K562 (cell line): ENCODE data around the gene MCCD1. TPM values are rescaled to one million over a fixed set of nuclear protein-coding genes. Genes with fewer than 3 reads are reported as not detected.

ENCODE experiments used
- ATAC-seq: fragments of 200-7000 bp; cut with Tn5 transposase; 3 replicates; pipeline ENCODE4 v1.9.1; 2020; ENCODE audit warnings: moderate library complexity
- BruUV-seq: library from RNA; stranded (reverse); fragments of 400-500 nt; replicated peaks from 2 replicates; lab custom pipeline; 2021; lab: Mats Ljungman, UMichigan
- CTCF ChIA-PET: fragments of 300-600 bp; formaldehyde crosslinking; extraction: SDS; loops from one replicate; lab custom pipeline; 2021; ENCODE audit warnings: low intra/inter-chr PET ratio; lab: Yijun Ruan, JAX
- POLR2A ChIA-PET: fragments of 300-600, 350-650 bp; sonication (Branson Sonifier 250); formaldehyde crosslinking; extraction: SDS; loops from one replicate; lab custom pipeline; 2021; ENCODE audit warnings: antibody characterized with exemption, inconsistent platforms; lab: Yijun Ruan, JAX
- DNase-seq, 4 experiments: peaks; one replicate each; pipeline versions ENCODE4 v3.0.0 to v3.0.0-alpha.2; 2011 to 2018; ENCODE audit warnings: low spot score in 3 of 4, mixed read lengths in 3 of 4; ENCODE audit errors: extremely low read depth in 1 of 4
- FAIRE-seq: peaks from 2 replicates; lab custom pipeline; 2011; peaks lifted over from hg19 to GRCh38; lab: Jason Lieb, UNC
- H2AFZ ChIP-seq: 2 replicates; pipeline ENCODE4 v1.6.0; 2011; ENCODE audit warnings: low read depth, low read length, control low read depth, inconsistent platforms
- H3K27ac ChIP-seq: fragments of 200-600 bp; 3 replicates; pipeline ENCODE4 v1.8.0; 2011; ENCODE audit warnings: low read depth, mild to moderate bottlenecking, control low read depth, inconsistent platforms, low read length, moderate library complexity, mixed read lengths; ENCODE audit errors: extremely low read depth
- H3K27me3 ChIP-seq, 2 experiments: fragments of 300-600 bp in 1 of 2; 2 replicates in 1 of 2; 3 replicates in 1 of 2; pipeline versions ENCODE4 v1.6.0 to v1.8.0; 2011; ENCODE audit warnings: inconsistent platforms in 2 of 2, low read length in 2 of 2, mild to moderate bottlenecking in 1 of 2, mixed read lengths in 1 of 2, moderate library complexity in 1 of 2; ENCODE audit not compliant: control insufficient read depth in 2 of 2, insufficient read depth in 2 of 2
- H3K36me3 ChIP-seq: fragments of 300-600 bp; 3 replicates; pipeline ENCODE4 v1.8.0; 2011; ENCODE audit warnings: mild to moderate bottlenecking, low read length, inconsistent platforms; ENCODE audit not compliant: control insufficient read depth, insufficient read depth
- H3K4me1 ChIP-seq, 2 experiments: fragments of 200-600 bp in 1 of 2; replicated peaks in 1 of 2; 2 replicates in 1 of 2; 3 replicates in 1 of 2; pipeline versions ENCODE4 v1.5.1 to v1.8.0; 2011; ENCODE audit warnings: inconsistent platforms in 2 of 2, low read length in 2 of 2, mild to moderate bottlenecking in 1 of 2, mixed read lengths in 1 of 2, moderate library complexity in 1 of 2; ENCODE audit not compliant: control insufficient read depth in 2 of 2, insufficient read depth in 2 of 2
- H3K4me2 ChIP-seq: 2 replicates; pipeline ENCODE4 v1.6.1; 2011; ENCODE audit warnings: low read length, control low read depth, inconsistent platforms, mixed read lengths; ENCODE audit not compliant: insufficient read depth
- H3K4me3 ChIP-seq: fragments of 200-600 bp; sonication (generic), shearing (Covaris generic); 2 replicates; pipeline ENCODE4 v1.5.1; 2016; ENCODE audit warnings: control low read depth, inconsistent platforms
- H3K79me2 ChIP-seq: fragments of 200-600 bp; 3 replicates; pipeline ENCODE4 v1.8.0; 2011; ENCODE audit warnings: low read length, inconsistent platforms; ENCODE audit not compliant: control insufficient read depth, insufficient read depth
- H3K9ac ChIP-seq, 2 experiments: 2 replicates each; pipeline versions ENCODE4 v1.6.0 to v1.6.1; 2011; ENCODE audit warnings: low read depth in 2 of 2, low read length in 2 of 2, control low read depth in 1 of 2, inconsistent platforms in 1 of 2, mild to moderate bottlenecking in 1 of 2, mixed read lengths in 1 of 2; ENCODE audit not compliant: insufficient read depth in 1 of 2
- H3K9me1 ChIP-seq: one replicate; pipeline ENCODE4 v1.6.0; 2011; ENCODE audit warnings: inconsistent platforms, mild to moderate bottlenecking, low read length, moderate library complexity; ENCODE audit not compliant: control insufficient read depth, insufficient read depth
- H3K9me3 ChIP-seq: replicated peaks from 2 replicates; pipeline ENCODE4 v1.5.1; 2011; ENCODE audit warnings: low read depth, low read length, inconsistent platforms; ENCODE audit not compliant: control insufficient read depth, insufficient read depth
- H4K20me1 ChIP-seq: replicated peaks from 2 replicates; pipeline ENCODE4 v1.6.1; 2011; ENCODE audit warnings: low read length, inconsistent platforms, mixed read lengths; ENCODE audit not compliant: control insufficient read depth, insufficient read depth
- COPS2 ChIP-seq: fragments of 450-650 bp; conservative IDR thresholded peaks from 2 replicates; pipeline ENCODE4 v1.6.1; 2016; ENCODE audit warnings: mild to moderate bottlenecking, moderate library complexity
- DIDO1 ChIP-seq: fragments of 450-650 bp; IDR thresholded peaks from 2 replicates; pipeline ENCODE4 v1.6.1; 2016; ENCODE audit warnings: low read depth, missing biosample characterization, missing genetic modification characterization
- IFI16 ChIP-seq: fragments of 250-450 bp; sonication (Bioruptor Pico); IDR thresholded peaks from 2 replicates; pipeline ENCODE4 v2.1.2; 2022; ENCODE audit warnings: mild to moderate bottlenecking, inconsistent platforms
- KHSRP ChIP-seq: fragments of 450-650 bp; IDR thresholded peaks from 2 replicates; pipeline ENCODE4 v1.6.1; 2017
- MED1 ChIP-seq: sonication (generic); formaldehyde crosslinking; IDR thresholded peaks from 2 replicates; pipeline ENCODE4 v1.8.1; 2023; ENCODE audit warnings: missing genetic modification reagents, borderline replicate concordance
- NR2C2 ChIP-seq, 2 experiments: fragments of 200-800 bp in 1 of 2; sonication (Bioruptor generic) in 1 of 2; sonication (generic) in 1 of 2; formaldehyde crosslinking in 1 of 2; IDR thresholded peaks; 2 replicates each; pipeline versions ENCODE4 v1.6.1 to v1.8.0; 2016 to 2022; ENCODE audit warnings: mild to moderate bottlenecking in 1 of 2, missing compliant biosample characterization in 1 of 2, missing genetic modification characterization in 1 of 2, missing genetic modification reagents in 1 of 2
- TARDBP ChIP-seq: fragments of 450-650 bp; IDR thresholded peaks from 2 replicates; pipeline ENCODE4 v1.6.1; 2016
- TCF7L2 ChIP-seq: fragments of 150-350 bp; IDR thresholded peaks from 2 replicates; pipeline ENCODE4 v1.6.1; 2016; ENCODE audit warnings: low read depth, mild to moderate bottlenecking, low read length, moderate library complexity
- ZNF143 ChIP-seq: sonication (generic); formaldehyde crosslinking; IDR thresholded peaks from 2 replicates; pipeline ENCODE4 v1.9.0; 2022; ENCODE audit warnings: mild to moderate bottlenecking, missing genetic modification reagents
- ZNF583 ChIP-seq: fragments of 250-450 bp; sonication (Bioruptor Pico); IDR thresholded peaks from 2 replicates; pipeline ENCODE4 v1.4.0; 2020
- WGBS: fragments of 100-300 bp; shearing (Covaris generic); methylation state at CpG from one replicate; pipeline ENCODE4 v1.1.6; 2016; ENCODE audit warnings: low coverage, mixed read lengths; ENCODE audit not compliant: insufficient coverage; ENCODE audit errors: missing lambda C conversion rate; 5-methylcytosine and 5-hydroxymethylcytosine counted together
- in situ Hi-C: fragments of 300-500 bp; cut with MboI; formaldehyde crosslinking; loops from 4 replicates; pipeline ENCODE4 v1.15.0; 2018; ENCODE audit warnings: inconsistent platforms, mixed read lengths
- intact Hi-C: fragments of 100-400 bp; cut with micrococcal nuclease; formaldehyde crosslinking; loops from 2 replicates; pipeline ENCODE4 v1.14.2; 2022
- polyA plus RNA-seq, 8 experiments: library from polyadenylated mRNA; depleted of rRNA in 4 of 8; stranded (reverse) in 5 of 8; unstranded in 3 of 8; fragments of >200 nt; fragmentation: Nextera tagmentation in 2 of 8; fragmentation: Illumina TruSeq in 1 of 8; extraction: Ambion mirVana in 2 of 8; extraction: Trizol in 1 of 8; gene quantifications; 2 replicates each; pipeline versions ENCODE4 v1.2.1 to v1.2.3, GENCODE V29; 2011 to 2014; ENCODE audit warnings: inconsistent platforms in 1 of 8, missing spikeins in 1 of 8
- total RNA-seq, 7 experiments: library from RNA; depleted of rRNA in 6 of 7; stranded (reverse); fragments of >200 nt in 6 of 7; fragmentation: Illumina TruSeq in 2 of 7; extraction: Trizol in 2 of 7; gene quantifications; 2 replicates each; pipeline versions ENCODE4 v1.2.1 to v1.2.3, GENCODE V29; 2011 to 2021; ENCODE audit warnings: low replicate concordance in 1 of 7
- TF ChIP-seq, protein P1 (sequence below): fragments of 250-450 bp; sonication (Bioruptor Pico); IDR thresholded peaks from 2 replicates; pipeline ENCODE4 v1.4.0; 2020; ENCODE audit warnings: mild to moderate bottlenecking, moderate library complexity

MCCD1 gene
- total and polyA plus RNA-seq, 9 of the 15 experiments (the other 6 are each of a cell fraction or from before 2014, with no cell fraction given) = not detected

DNA sequence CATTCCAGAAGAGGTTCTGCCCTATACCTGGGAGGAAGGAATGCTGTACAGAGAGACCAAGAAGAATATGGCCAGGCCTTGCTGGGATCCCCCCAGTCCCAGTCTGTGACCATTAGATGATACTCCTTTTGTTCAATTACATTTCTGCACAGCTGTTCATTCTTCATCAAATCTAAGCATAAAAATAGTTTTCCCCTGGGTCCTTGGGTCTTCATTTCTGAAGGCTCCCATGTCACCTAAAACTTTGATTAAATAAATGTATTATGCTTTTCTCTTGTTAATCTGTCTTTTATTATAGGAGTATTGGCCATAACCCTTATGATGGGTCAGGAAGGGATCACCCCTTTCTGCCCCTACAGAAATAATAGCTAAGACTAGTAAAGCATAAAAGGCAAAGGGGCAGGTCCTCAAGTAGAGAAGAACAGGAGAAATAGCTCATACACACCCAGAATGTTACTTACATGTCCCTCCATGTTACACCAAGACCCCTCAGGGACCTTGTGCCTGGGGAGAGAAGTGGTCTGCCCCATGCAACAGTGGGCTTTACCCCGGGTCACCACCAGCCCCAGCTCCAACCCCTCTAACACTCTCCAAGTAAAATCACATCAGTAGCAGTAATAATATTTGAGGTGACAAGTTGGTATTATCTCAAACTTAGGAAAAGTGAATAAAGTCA is 41.2 kb downstream of the MCCD1 start:
- Histone ChIP-seq H3K9ac (no peak overlapping the region), H3K4me1 (peaks cover 0 to 15% of the 10 kb centered on the region in 2 experiments; a peak in 2 of 5 replicates), H4K20me1 (no peaks in the 10 kb centered on the region), H3K36me3 (no peaks in the 10 kb centered on the region), H2AFZ (no peak overlapping the region), H3K79me2 (no peaks in the 10 kb centered on the region), H3K27me3 (no peaks in the 10 kb centered on the region), H3K9me3 (no peaks in the 10 kb centered on the region), H3K4me2 (no peak overlapping the region)
- intact Hi-C loops (no loop called here), in situ Hi-C loops (no loop called here)
- peak; percentile 37 for FAIRE-seq
- 6% methylated on average over 1 of the region's 1 CpG for WGBS
- no peak for DNase-seq
- CTCF ChIA-PET = no interaction called here
- no peak for ATAC-seq
- BruUV-seq = no TSS peak
- POLR2A ChIA-PET = interaction anchor here (0.7 to 2.6 kb wide), 7 partner anchors 10 to 237 kb away, joined by 3 to 9 read pairs (median 4); partner anchors contain the start of genes DDX39B, LSM2, LST1 and NCR3
- no peak for TF ChIP-seq NR2C2 (CRISPR knock-in tag; IDR thresholded peaks at IDR 0.05)
- no peak for TF ChIP-seq NR2C2 (tag; IDR thresholded peaks at IDR 0.05)
- TF ChIP-seq TCF7L2 = no peak
- no peak for TF ChIP-seq ZNF583 (CRISPR knock-in tag)
- no peak for TF ChIP-seq IFI16
- TF ChIP-seq, protein P1, sequence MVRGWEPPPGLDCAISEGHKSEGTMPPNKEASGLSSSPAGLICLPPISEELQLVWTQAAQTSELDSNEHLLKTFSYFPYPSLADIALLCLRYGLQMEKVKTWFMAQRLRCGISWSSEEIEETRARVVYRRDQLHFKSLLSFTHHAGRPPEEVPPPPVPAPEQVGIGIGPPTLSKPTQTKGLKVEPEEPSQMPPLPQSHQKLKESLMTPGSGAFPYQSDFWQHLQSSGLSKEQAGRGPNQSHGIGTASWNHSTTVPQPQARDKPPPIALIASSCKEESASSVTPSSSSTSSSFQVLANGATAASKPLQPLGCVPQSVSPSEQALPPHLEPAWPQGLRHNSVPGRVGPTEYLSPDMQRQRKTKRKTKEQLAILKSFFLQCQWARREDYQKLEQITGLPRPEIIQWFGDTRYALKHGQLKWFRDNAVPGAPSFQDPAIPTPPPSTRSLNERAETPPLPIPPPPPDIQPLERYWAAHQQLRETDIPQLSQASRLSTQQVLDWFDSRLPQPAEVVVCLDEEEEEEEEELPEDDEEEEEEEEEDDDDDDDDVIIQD (CRISPR knock-in tag) = no peak
- no peak for TF ChIP-seq TARDBP
- no peak for TF ChIP-seq DIDO1
- TF ChIP-seq MED1 = no peak
- no peak for TF ChIP-seq ZNF143 (CRISPR knock-in tag)
- no peak for TF ChIP-seq KHSRP
- TF ChIP-seq COPS2 = no peak
- TF ChIP-seq, all 486 proteins: peak for 0
- Histone ChIP-seq H3K9me1 (no peaks in the 10 kb centered on the region), H3K4me3 (no peak overlapping the region), H3K27ac (no peak overlapping the region)
